Kidney glomerular epithelial cell (primary cell): Measurements from ENCODE around the gene KIRREL3.

Source experiments
- DNase-seq: peaks from one replicate; lab custom pipeline; 2025; lab: John Stamatoyannopoulos, UW

The KIRREL3 gene

DNA sequence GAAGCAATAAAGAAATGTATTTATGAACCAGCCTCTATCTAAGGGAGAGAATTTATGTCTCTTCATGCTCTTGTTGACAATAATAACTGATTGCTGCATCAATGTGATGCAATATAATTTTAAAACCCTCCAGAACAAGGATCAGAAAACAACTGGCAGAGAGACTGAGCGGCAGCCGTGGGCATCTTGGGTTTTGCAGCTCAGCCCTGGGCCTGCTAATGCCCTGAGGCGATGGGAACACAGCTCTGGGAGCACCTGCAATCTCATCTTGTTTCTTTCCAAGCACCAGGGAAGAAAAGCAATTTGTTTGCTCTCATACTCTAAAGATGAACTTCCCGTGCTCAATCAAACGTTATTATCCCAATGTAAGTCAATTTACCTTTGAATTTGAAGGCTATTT, 399.4 kb downstream of the KIRREL3 start:
- no peak for DNase-seq

DNA sequence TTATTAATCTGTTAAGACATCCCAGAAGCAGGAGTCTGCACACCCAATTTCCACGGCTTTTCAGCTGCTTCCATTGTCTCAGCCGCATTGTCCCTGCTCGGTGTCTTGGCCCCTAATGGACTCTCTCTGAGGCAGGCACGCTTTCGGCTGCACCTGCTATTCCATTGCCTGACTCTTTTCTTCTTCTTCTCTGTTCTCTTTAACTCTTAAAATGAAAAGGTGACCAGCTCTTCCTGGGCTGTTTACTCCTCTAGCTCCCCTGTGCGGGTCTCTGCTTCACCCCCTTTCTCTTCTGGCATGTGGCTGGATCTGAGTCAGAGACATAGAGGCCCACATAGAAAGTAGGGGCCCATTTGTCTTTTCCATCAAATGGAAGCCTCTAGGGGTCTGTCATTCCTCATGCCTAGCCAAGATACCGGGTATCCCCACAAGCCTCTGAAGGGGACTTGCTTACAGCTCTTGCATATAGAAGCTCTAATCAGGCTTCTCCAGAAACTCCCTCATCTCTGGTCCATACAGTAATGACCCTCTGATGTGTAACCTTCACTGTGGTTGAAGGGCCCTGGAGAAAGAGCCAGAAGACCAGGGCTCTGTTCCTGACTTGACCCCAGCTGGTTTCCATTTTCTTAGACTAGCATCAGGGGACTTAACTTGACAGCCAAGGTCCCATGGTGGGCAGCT, 401.2 kb downstream of the KIRREL3 start:
- no peak for DNase-seq

DNA sequence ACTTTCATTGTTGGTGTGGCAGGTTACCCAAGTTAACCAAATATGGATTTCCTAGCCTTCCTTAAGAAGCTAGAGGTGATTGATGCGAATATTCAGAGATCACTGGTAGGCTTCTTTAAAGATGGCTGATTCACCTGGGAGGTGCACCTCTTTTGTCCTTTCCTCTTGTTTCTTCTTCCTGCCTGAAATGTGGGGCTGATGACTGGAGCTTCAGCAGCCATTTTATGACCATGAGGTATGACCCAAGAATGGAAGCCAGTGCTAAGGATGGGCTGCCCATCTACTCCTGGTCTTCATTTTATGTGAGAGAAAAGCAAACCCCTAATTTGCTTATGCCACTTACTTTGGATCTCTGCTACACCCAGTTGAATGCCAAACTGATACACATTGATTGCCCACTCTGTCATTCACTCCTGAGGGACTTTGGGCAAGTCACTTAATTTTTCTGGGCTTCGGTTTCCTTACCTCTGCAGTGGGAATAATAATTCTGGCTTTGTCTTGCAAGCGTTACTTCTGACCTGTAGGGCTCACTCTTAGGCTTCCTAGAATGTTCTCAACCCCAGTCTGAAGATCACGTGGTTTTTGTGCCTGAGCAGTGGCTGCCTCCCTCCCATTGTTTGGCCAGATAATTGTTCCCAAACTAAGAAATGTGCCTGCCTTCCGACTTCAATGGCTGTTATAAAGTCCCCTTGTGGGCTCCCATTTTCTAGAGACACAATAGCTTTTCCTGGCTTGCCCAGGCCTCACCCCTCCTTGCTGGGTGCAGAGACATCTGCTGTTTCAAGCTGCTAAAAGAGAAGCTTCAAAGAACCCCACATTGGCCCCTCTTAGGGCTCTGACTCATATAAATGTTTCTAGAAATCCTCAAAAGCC, 402.0 kb downstream of the KIRREL3 start:
- no peak for DNase-seq

DNA sequence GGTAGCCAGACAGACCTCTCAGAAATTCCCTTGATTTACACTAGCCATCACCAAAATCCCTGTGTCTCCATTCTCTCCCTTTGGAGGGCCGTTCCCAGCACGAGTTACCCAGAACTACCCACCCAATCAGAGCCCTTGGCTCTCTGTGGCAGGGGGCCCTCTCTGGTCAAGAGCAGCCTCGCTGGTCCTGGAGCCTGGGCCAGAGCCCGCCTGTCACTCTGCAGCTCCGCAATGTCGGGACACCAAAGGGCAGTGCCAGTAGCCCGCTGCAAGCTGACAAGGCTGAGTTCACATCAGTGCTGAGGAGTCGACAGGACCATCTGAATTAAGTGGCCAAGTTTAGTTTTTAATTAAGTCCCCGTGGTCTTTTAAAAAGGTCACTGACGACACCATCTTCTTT, 403.5 kb downstream of the KIRREL3 start:
- no peak for DNase-seq

DNA sequence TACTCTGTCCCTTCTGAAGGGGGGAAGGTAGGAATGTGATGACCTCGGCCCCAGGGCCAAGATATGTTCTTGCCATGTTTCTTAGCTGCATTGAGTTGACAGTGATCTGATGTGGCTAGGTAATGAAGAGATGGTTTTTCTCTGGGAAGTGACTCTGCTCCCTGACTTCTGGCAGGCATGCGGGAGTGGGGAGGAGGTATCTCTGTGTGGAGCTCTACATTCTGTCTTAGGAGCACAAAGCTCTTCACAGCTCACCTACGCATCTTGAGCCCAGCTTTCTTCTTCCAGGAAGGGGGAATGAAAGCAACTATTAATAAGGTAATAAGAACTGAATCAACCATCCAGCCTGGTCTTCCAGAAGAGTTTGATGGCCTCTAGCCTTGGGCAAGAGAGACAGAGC, 404.1 kb downstream of the KIRREL3 start:
- no peak for DNase-seq

DNA sequence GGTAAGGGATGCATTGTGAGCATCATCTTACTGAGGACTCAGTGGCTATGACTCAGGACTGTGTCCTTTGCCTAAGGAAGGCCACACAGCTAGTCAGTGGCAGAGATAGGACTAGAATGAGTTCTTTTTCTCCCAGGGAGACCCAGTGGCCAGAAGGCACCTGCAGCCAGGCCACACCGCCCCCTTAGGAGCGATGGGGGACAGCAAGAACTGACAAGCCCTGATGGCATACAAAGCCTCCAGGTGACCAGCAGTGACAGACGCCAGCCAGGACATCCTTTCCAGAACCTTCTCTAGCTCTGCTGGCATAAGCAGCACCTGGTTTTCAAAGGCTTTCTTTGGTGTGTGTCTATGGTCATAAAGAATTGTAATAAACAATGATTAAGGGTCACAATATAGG, 405.0 kb downstream of the KIRREL3 start:
- no peak for DNase-seq

DNA sequence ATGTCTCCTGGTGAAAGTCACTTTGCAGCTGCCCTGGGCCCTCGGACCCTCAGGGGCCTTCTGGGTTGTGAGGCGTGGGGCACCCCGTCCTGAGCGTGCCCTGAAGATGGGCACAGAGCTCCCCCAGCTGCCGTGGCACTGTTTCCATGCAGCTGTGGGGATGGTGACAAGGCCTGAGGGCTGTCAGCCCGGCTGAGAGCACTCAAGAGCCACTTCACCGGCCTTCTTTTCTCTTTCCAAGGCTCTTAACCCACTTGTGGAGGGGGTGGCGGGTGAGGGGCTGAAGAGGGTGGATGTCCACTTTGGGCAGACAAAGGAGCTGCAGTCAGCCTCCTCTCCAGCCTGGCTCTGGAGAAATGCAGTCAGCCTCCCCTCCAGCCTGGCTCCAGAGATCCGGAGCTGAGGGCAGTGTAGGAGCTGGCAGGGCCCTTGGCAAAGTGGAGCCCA, 405.6 kb downstream of the KIRREL3 start:
- no peak for DNase-seq

DNA sequence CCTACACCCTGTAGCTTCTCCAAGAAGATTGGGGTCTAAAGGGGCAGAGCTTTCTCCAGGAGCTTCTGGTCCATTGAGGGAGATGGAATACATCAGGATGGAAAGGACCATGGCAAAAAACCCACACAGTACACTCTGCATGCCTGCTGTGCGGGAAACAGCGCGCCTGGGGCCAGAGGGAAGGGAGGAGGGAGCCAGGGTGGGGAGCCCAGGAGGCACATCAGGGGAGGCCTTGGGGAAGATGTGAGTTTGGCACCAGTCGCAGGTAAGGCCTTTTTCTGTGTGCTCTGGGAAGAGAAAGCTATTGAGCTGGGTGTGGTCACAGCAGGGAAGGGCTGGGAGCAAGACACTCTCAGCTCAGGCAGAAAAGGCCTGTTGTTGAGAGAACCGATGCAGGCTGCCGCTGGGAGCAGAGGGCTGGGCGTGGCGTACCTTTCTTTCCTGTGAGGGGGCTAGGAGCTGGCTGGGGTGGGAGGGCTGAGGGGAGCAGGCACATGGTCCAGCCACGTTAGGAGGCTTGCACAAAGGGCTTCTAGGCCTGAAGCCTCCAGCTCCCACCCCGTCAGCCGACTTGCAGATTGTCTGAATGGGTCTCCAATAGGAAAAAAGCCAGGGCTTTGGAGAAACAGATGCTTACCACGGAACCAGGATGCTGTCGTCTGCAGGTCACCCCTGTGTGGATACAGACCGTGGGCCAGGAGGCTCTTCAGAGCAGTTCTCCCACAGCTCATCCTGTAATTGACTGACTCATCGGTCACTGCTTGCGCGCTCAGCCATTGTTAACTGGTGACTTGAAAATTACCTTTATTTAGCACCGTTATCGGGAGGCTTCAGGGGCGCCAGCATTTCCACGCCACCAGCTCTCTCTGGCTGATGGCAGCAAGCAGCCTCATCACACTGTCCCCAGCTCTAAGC, 407.8 kb downstream of the KIRREL3 start:
- DNase-seq, result no peak

DNA sequence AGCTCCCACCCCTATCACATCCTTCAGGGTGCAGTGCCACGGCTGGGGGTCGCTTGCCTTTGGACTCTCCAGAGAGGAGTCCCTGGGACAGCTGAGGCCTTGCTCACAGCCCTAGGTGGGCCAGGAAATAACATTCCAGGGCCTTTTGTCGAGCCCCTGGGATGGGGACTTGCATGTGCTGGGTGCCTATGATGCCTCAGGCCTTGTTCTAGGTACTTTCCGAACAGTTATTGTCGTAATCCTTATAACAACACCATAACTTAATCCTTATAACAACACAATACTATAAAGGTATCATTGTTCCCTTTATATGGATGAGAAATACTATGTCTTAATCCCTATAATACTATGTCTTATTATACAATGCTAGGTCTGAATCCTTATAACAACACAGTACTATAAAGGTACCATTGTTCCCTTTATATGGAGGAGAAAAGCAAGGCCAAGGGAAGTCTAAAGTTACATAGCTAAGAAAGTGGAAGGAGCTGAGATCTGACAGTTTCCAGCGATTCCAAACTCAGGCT, 408.5 kb downstream of the KIRREL3 start:
- no peak for DNase-seq

DNA sequence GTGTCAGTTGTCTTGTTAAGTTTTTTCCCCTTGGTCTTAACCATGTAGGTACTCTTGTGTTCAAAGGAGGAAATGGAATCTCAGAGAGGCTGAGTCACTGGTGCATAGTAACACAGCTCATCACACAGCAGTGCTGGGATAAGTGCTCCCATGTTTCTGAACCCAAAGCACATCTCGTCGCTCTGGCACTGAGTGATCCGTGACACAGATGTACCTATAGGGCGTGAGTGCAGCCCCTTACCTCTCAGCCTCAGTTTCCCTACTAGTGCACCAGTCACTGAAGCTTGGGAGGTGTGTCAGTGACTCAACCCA, 411.1 kb downstream of the KIRREL3 start:
- DNase-seq, result no peak

DNA sequence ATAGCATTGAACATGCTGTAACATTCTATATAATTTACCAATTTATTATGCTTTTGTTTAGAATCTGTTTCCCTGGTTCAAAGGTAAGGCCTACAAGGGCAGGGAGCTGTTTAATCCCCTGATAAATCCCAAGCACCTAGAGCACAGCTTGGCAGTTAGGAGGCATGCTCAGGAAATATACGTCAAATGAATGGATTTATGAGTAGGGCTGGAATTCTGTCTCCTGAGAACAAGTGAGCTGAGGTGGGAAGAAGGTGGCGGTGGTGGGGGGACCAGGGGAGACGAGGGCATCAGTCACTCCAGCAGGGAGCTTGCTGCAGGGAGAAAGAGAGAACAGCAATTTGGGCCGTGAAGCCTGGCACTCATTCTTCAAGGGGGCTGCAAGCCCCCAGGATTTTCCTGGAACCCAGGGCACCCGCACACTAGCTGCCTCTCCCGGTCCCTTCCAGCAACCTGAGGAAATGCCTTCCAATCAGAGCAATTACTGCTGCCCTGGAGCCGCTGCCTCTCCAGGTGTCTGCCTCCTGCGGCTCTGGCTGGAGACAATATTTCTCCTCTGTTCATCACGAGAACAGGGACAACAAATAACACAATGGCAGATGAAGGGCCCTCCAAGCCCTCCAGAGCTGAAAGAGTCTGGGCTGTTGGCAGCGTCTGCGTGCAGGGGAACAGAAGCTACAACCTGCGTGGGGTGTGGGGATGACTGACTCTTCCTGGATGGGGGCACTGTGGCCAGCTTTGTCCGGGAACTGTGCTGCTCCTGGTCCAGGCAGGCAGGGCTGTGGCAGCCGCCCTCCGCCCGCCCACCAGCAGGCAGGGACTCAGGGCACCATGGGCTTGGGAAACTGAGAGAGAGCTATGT, 411.7 kb downstream of the KIRREL3 start:
- DNase-seq, result no peak

DNA sequence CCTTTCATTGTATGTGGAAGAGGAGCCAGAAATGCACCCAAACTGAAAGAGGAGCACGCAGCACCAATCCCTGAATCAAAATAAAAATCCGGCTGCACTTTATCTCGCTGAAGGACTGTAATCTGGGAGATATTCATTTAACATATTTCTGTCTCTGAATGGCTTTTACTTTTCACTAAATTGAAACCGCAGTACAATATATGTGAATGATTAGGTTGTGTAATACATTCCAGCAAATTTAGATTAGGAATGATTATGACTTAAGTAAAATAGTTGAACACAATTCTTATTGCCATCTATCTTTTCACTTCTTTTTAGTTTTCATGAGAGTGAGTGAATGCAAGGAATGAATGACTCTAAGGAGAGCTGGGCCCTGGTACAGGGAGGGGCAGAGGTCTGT, 413.0 kb downstream of the KIRREL3 start:
- DNase-seq, result no peak

DNA sequence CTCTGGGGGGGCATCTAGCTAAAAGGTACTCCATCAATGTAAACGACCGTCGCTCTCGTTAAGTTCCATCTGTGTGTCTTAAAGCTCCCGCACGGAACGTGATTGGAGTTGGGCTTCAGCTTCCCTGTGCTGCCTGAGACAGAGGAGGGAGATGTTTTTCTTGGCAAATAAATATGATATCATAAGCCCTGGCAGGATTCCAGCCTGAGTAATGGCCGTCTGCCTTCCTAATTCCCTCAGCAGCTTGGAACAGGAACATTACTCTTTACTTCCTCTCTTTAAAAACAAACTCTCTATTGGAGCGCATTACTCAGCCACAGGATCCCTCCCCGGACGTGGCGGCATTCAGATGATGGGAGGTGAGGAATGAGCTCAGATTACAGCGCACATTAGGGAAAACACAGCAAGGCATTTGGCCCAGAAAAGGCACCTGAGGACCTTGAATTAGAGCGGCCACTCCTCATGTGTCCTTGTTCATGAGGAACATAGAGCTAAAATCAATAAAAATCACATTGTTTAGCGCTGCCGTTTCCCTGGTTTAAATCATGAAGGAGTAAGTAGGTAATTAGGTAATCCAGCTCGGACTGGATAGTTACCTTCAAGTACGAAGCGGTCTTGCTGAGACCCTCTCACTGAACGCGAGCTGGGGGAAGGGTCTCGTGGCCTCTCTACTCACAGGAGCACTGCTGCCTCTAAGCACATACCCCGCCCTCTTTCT, 414.6 kb downstream of the KIRREL3 start:
- peak; percentile 98 for DNase-seq

DNA sequence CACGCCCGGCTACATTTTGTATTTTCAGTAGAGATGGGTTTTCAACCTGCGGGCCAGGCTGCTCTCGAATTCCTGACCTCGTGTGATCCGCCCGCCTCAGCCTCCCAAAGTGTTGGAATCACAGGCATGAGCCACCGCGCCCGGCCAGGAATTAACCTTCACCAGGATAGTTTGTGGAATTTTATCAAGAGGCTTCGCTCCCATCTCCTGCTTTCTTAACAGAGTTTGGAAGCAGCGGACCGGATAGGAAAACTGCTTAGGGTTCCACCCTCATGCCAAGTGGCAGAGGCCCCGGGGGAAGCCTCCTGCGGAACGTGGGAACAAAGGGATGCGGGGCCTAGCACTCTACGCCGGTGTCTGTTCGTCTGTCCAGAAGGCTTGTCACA, 415.2 kb downstream of the KIRREL3 start:
- DNase-seq, result peak; percentile 79

DNA sequence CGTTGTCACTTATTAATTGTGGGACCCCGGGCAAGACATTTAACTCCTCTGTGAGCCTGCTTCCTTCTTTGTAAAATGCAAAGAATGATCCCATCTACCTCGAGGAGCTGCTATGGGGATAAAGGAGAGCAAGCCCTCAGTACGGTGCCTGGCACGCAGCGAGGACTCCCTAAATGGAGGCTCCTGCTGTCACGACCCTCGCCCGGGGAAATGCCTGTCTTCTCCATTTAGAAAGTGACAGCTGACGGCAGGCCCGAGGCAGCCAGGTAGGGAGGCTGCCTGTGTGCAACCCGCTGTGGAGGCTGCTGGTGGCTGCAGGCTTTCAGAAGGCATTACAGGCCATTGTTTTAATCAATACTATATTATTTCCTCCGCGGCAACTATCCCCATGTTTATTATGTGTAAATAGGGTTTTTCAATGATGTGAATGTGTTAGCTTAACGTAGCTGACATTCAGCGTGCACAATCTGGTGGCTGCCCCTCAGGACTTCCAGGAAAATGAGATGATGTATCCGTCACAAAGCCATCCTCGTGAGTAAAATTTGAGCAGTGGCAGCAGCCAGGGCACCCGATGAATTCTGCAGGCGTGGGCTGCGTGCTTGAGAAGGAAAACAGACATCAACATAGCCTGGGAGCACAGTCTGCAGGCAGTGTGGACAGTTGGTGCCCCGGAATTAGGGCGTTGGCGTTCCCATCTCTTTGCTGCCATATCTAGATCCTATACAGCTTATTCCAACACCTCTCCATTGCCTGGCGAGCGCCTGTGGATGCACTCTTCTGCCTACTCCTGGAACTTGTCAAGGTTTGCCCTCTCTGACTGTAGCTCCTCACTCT, 416.8 kb downstream of the KIRREL3 start:
- DNase-seq, result no peak

DNA sequence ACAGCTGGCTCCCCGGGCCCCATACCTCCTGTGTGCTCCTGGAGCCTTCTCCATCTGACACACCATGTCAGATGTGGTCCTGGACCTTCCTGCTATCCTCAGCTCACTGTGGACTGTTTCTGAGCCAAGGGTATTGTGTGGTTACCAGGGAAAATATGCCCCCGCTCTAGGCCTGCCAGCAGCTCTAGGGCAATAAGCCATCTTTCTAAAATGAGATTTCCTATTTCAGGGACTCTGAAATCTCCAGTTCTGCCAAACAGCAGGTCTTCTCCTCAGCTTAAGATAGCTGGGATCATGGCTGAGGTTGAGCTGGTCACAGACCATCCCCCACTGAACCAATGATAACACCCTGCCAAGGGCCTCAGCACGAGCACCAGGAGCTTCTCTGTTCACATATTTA, 417.5 kb downstream of the KIRREL3 start:
- DNase-seq, result no peak

DNA sequence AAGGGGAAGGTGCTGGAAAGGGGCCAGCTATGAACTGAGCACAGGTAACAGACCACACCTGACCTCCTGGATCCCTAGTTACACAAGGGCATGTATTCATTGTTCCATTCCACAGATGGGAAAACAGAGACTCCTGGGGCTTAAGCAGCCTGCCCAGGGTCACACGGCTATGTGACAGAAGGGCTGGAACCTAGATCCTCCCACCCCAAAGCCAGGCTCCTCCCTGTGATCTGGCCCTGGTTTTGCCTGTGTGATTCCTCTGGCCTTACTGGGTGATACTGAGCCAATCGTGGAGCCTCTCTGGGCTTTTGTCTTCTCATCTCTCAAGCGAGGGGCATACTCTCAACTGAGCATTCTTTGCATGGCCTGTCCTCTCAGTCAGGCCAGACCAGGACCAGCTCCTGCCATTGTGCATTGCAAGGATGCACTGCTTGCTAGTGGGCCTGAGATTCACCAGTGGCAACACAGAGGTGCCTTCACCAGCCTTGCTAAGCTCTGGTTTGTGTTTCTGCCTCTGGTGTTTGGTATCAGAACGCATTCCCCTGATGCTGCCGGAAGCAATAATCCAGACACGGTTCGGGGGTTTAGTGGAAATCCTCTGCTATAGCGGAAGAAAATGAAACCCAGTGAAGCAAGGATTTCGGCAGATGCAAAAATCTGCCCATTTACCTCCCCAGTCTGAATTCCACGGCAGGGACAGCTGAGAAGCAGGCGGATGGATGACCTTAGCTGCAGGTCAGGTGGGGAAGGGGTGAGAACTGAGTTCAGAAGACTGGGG, 418.5 kb downstream of the KIRREL3 start:
- no peak for DNase-seq

DNA sequence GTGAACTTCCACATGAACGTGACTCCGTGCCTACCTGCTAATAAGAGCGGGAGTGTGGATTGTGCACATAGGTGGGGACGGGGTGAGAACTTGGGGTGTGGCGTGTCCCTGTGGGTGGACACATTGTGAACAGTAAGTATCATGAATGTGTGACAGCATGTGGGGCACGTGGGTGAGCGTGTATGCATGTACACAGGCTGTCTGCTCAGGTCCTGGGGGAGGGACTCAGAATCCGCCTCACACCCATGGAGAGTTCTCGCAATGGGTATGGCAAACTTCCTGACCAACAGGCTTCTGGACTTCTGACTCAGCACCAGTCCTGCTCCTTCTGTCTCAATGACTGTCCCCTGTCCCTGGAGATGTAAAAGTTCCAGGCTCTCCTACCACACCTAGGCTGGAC, 422.1 kb downstream of the KIRREL3 start:
- DNase-seq, result no peak

DNA sequence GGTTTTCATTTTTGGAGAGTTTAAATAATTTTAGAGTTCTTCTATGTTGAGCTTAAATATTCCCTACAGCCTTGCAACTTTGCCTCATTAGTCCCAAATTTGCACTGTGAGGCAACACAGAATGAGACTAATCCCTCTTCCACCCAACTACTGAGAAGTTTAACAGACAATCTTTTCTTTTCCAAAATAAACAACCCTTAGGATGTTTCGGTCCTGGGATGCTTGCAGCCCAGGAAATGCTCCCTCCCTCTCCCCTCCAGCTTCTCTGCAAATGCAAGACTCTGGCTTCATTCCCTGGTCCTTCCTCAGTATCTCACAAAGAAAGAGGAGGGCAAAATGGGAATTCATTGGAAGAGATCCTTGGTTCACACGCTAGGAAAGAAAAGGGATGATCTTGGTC, 422.5 kb downstream of the KIRREL3 start:
- no peak for DNase-seq
